GM21528 (cell line): ENCODE measurements around the gene LOXL4.

Source experiments
- ATAC-seq: cut with Tn5 transposase; IDR thresholded peaks from one replicate; pipeline ENCODE4 v1.9.1; 2021; ENCODE audit warnings: mild to moderate bottlenecking, moderate library complexity; ENCODE audit not compliant: unreplicated experiment, low FRiP score

The LOXL4 gene

GRCh38 chr10:98205351-98205750 lies 62.6 kb downstream of the LOXL4 start:
- ATAC-seq = no peak

GRCh38 chr10:98202378-98202777 lies 65.6 kb downstream of the LOXL4 start:
- no peak for ATAC-seq

- ATAC-seq = no peak
Observed at GRCh38 chr10:98201760-98202159, 66.2 kb downstream of the LOXL4 start.
